A549 (cell line): ENCODE results near the gene AUTS2. TPM values are rescaled to one million over a fixed set of nuclear protein-coding genes. Genes with fewer than 3 reads are reported as not detected.

Source experiments
- ATAC-seq, 2 experiments: fragments of 200-7000 bp in 1 of 2; fragments of >200 bp in 1 of 2; cut with Nextera tagmentation in 1 of 2; cut with Tn5 transposase in 1 of 2; 3 replicates each; pipeline versions ENCODE4 v1.8.0 to v1.9.1; 2018 to 2020; ENCODE audit warnings: mild to moderate bottlenecking in 1 of 2, moderate library complexity in 1 of 2
- CTCF ChIA-PET: fragments of 300-600 bp; sonication (Branson Sonifier 250); formaldehyde crosslinking; extraction: SDS; loops from one replicate; lab custom pipeline; 2021; ENCODE audit warnings: antibody characterized with exemption, inconsistent platforms; lab: Yijun Ruan, JAX
- POLR2A ChIA-PET: fragments of 350-600 bp; formaldehyde crosslinking; extraction: SDS; loops from one replicate; lab custom pipeline; 2021; ENCODE audit warnings: antibody characterized with exemption, inconsistent platforms; lab: Yijun Ruan, JAX
- DNase-seq, 2 experiments: peaks; one replicate each; pipeline versions ENCODE4 v3.0.0 to v3.0.0-alpha.2; 2011 to 2016; ENCODE audit warnings: low read depth in 1 of 2, low spot score in 1 of 2
- FAIRE-seq: peaks from 2 replicates; lab custom pipeline; 2011; peaks lifted over from hg19 to GRCh38; lab: Jason Lieb, UNC
- H3K27ac ChIP-seq, 2 experiments: fragments of >200 bp; sonication (Bioruptor Twin); formaldehyde crosslinking; 3 replicates each; pipeline ENCODE4 v1.5.1; 2016 to 2017
- H3K4me1 ChIP-seq: fragments of >200 bp; sonication (Bioruptor Twin); formaldehyde crosslinking; 3 replicates; pipeline ENCODE4 v1.6.1; 2016
- H3K4me2 ChIP-seq: fragments of >200 bp; sonication (Bioruptor Twin); formaldehyde crosslinking; 3 replicates; pipeline ENCODE4 v1.6.1; 2016
- H3K4me3 ChIP-seq: fragments of >200 bp; sonication (Bioruptor Twin); formaldehyde crosslinking; 3 replicates; pipeline ENCODE4 v1.5.1; 2016
- H3K9me3 ChIP-seq: fragments of >200 bp; sonication (Bioruptor Twin); formaldehyde crosslinking; 3 replicates; pipeline ENCODE4 v1.6.1; 2016
- ATOH8 ChIP-seq: fragments of 250-450 bp; sonication (Bioruptor Pico); IDR thresholded peaks from 2 replicates; pipeline ENCODE4 v1.5.0; 2020; ENCODE audit warnings: low read depth, mild to moderate bottlenecking, moderate library complexity
- BCL3 ChIP-seq: fragments of >200 bp; sonication (Bioruptor Twin); formaldehyde crosslinking; IDR thresholded peaks from 3 replicates; pipeline ENCODE4 v1.6.1; 2016
- CBX2 ChIP-seq: fragments of 200-600 bp; sonication (generic); IDR thresholded peaks from 2 replicates; pipeline ENCODE4 v1.6.1; 2016; ENCODE audit warnings: low read depth, mild to moderate bottlenecking, borderline replicate concordance
- CBX8 ChIP-seq: fragments of 200-600 bp; sonication (generic); IDR thresholded peaks from 2 replicates; pipeline ENCODE4 v1.6.1; 2016
- CHD2 ChIP-seq: fragments of 150-350 bp; IDR thresholded peaks from 2 replicates; pipeline ENCODE4 v1.6.1; 2014; ENCODE audit warnings: low read length; ENCODE audit not compliant: partially characterized antibody
- CTCF ChIP-seq: fragments of >200 bp; sonication (Bioruptor Twin); formaldehyde crosslinking; IDR thresholded peaks from 3 replicates; pipeline ENCODE4 v1.5.1; 2016
- E2F6 ChIP-seq: IDR thresholded peaks from 2 replicates; pipeline ENCODE4 v1.6.1; 2012; ENCODE audit warnings: low read depth, borderline replicate concordance
- ESRRA ChIP-seq: fragments of 150-350 bp; IDR thresholded peaks from 2 replicates; pipeline ENCODE4 v1.6.1; 2014; ENCODE audit warnings: mild to moderate bottlenecking, low read length, borderline replicate concordance
- FOXS1 ChIP-seq: fragments of 250-450 bp; sonication (Bioruptor Pico); IDR thresholded peaks from 2 replicates; pipeline ENCODE4 v1.5.0; 2020; ENCODE audit warnings: mild to moderate bottlenecking, moderate library complexity
- GATA3 ChIP-seq: IDR thresholded peaks from 2 replicates; pipeline ENCODE4 v1.6.1; 2012; ENCODE audit warnings: borderline replicate concordance
- HEYL ChIP-seq: fragments of 250-450 bp; sonication (Bioruptor Pico); IDR thresholded peaks from 2 replicates; pipeline ENCODE4 v1.8.0; 2021; ENCODE audit warnings: mild to moderate bottlenecking, moderate library complexity
- HOXB13 ChIP-seq: fragments of 250-450 bp; sonication (Bioruptor Pico); IDR thresholded peaks from 2 replicates; pipeline ENCODE4 v1.5.0; 2020; ENCODE audit warnings: low read depth, mild to moderate bottlenecking, moderate library complexity
- MYC ChIP-seq: IDR thresholded peaks from 2 replicates; pipeline ENCODE4 v1.6.1; 2012; ENCODE audit warnings: mild to moderate bottlenecking, inconsistent platforms, low read length, improper control_type of control experiment, borderline replicate concordance
- PBX3 ChIP-seq: IDR thresholded peaks from 2 replicates; pipeline ENCODE4 v1.6.1; 2012
- PHF8 ChIP-seq: fragments of 200-600 bp; sonication (generic); IDR thresholded peaks from 2 replicates; pipeline ENCODE4 v1.6.1; 2016; ENCODE audit warnings: low read depth, mild to moderate bottlenecking, antibody characterized with exemption, moderate library complexity, borderline replicate concordance
- POLR2AphosphoS2 ChIP-seq: conservative IDR thresholded peaks from 2 replicates; pipeline ENCODE4 v1.6.1; 2012; ENCODE audit warnings: low read length, improper control_type of control experiment, inconsistent platforms
- RCOR1 ChIP-seq: fragments of 150-350 bp; IDR thresholded peaks from 2 replicates; pipeline ENCODE4 v1.6.1; 2014; ENCODE audit warnings: antibody characterized with exemption, low read length, low read depth
- TFCP2L1 ChIP-seq: fragments of 250-450 bp; sonication (Bioruptor Pico); IDR thresholded peaks from 2 replicates; pipeline ENCODE4 v1.5.0; 2021; ENCODE audit warnings: mild to moderate bottlenecking
- USF2 ChIP-seq: fragments of 450-650 bp; IDR thresholded peaks from 2 replicates; pipeline ENCODE4 v1.6.1; 2014; ENCODE audit warnings: antibody characterized with exemption
- ZC3H11A ChIP-seq: fragments of 450-650 bp; IDR thresholded peaks from 2 replicates; pipeline ENCODE4 v1.6.1; 2014; ENCODE audit warnings: antibody characterized with exemption, mild to moderate bottlenecking
- WGBS: methylation state at CpG from one replicate; pipeline ENCODE4 v1.1.6; 2017; ENCODE audit errors: missing lambda C conversion rate; 5-methylcytosine and 5-hydroxymethylcytosine counted together
- polyA plus RNA-seq, 4 experiments: library from polyadenylated mRNA; depleted of rRNA in 3 of 4; stranded (reverse); fragments of >200 nt; fragmentation: RNase III in 1 of 4; extraction: RNeasy Plus Mini Kit Qiagen cat#74134 plus additional on column Dnase treatment in 1 of 4; gene quantifications; 2 replicates in 3 of 4; 3 replicates in 1 of 4; pipeline ENCODE4 v1.2.3, GENCODE V29; 2011 to 2017

The AUTS2 gene
- polyA plus RNA-seq, 2 of the 4 experiments (the other 2 are of a cell fraction): 1.6 to 3.6 TPM

GRCh38 chr7:70005891-70006260 lies 407.6 kb downstream of the AUTS2 start (continued):
- TF ChIP-seq FOXS1 (CRISPR knock-in tag) (no peak), ATOH8 (no peak)

GRCh38 chr7:70006261-70006920 lies 408.1 kb downstream of the AUTS2 start:
- Histone ChIP-seq H3K4me2 (no peak overlapping the region), H3K4me1 (no peaks in the 10 kb centered on the region), H3K4me3 (no peak overlapping the region), H3K27ac (no peak overlapping the region), H3K9me3 (no peaks in the 10 kb centered on the region)
- no peak for ATAC-seq
- 38% methylated on average over 9 of the region's 9 CpGs for WGBS
- DNase-seq: no peak
- no peak for FAIRE-seq
- CTCF ChIA-PET: no interaction called here
- POLR2A ChIA-PET: no interaction called here
- TF ChIP-seq ZC3H11A (no peak), CHD2 (no peak), CTCF (no peak), E2F6 (no peak), TFCP2L1 (CRISPR knock-in tag) (no peak), RCOR1 (no peak), HEYL (CRISPR knock-in tag) (no peak), MYC (no peak), BCL3 (no peak), CBX8 (no peak)

- DNase-seq (no peak), FAIRE-seq (no peak), ATAC-seq (no peak)
- ChIA-PET POLR2A (no interaction called here), CTCF (no interaction called here)
- no peak overlapping the region for H3K27ac ChIP-seq
- no peak overlapping the region for H3K4me2 ChIP-seq
- WGBS: 51% methylated on average over 4 of the region's 4 CpGs
- H3K9me3 ChIP-seq: no peaks in the 10 kb centered on the region
- no peak for TF ChIP-seq ESRRA
- no peak for TF ChIP-seq POLR2AphosphoS2
- TF ChIP-seq USF2: no peak
- TF ChIP-seq PBX3: no peak
- no peak for TF ChIP-seq GATA3
- TF ChIP-seq CBX2: no peak
- no peak for TF ChIP-seq PHF8
- TF ChIP-seq RCOR1: no peak
- no peak for TF ChIP-seq E2F6
- TF ChIP-seq HOXB13 (CRISPR knock-in tag): no peak
- no peaks in the 10 kb centered on the region for H3K4me1 ChIP-seq
- H3K4me3 ChIP-seq: no peak overlapping the region
These were observed 410.2 kb downstream of the AUTS2 start for GRCh38 chr7:70008466-70008865.
